C1 segment of cervical spinal cord (tissue), 14 donors: ENCODE data around the gene OTOS.

ENCODE experiments used
- DNase-seq, 14 donors: peaks; one replicate each; lab custom pipeline; 2025; lab: John Stamatoyannopoulos, UW

OTOS gene

GRCh38 chr2:240136671-240137292 lies 3.7 kb downstream of the OTOS start:
- DNase-seq = no peak

- DNase-seq = peak in 13 of 14 donors; percentile 41 to 86 (median 69)
Observed at GRCh38 chr2:240136013-240136670, 4.3 kb downstream of the OTOS start, which contains the start of gene COPS9. Gene COPS9 (minus strand): TSS chr2:240136305. CDS start chr2:240136284, 21 bp downstream.

GRCh38 chr2:240135706-240136012 lies 4.8 kb downstream of the OTOS start:
- DNase-seq = no peak

GRCh38 chr2:240134956-240135520 lies 5.4 kb downstream of the OTOS start:
- no peak for DNase-seq

- DNase-seq = no peak
Observed at GRCh38 chr2:240134466-240134865, 6.0 kb downstream of the OTOS start.

GRCh38 chr2:240133401-240133800 lies 7.1 kb downstream of the OTOS start:
- DNase-seq = no peak

GRCh38 chr2:240132651-240132980 lies 7.8 kb downstream of the OTOS start:
- peak in 3 of 14 donors; percentile 22 to 62 (median 27) for DNase-seq

- peak in 1 of 14 donors; percentile 58 for DNase-seq
Observed at GRCh38 chr2:240131941-240132650, 8.4 kb downstream of the OTOS start.

- no peak for DNase-seq
Observed at GRCh38 chr2:240131296-240131695, 9.2 kb downstream of the OTOS start.

- DNase-seq = no peak
Observed at GRCh38 chr2:240130393-240131195, 9.9 kb downstream of the OTOS start.

- no peak for DNase-seq
Observed at GRCh38 chr2:240129731-240130392, 10.6 kb downstream of the OTOS start.

- no peak for DNase-seq
Observed at GRCh38 chr2:240129311-240129710, 11.1 kb downstream of the OTOS start.

- DNase-seq = no peak
Observed at GRCh38 chr2:240128608-240129145, 11.8 kb downstream of the OTOS start.

- DNase-seq = no peak
Observed at GRCh38 chr2:240127911-240128607, 12.4 kb downstream of the OTOS start.

- DNase-seq = no peak
Observed at GRCh38 chr2:240127191-240127750, 13.2 kb downstream of the OTOS start.

GRCh38 chr2:240126731-240127130 lies 13.7 kb downstream of the OTOS start:
- DNase-seq = no peak

- no peak for DNase-seq
Observed at GRCh38 chr2:240125742-240126141, 14.7 kb downstream of the OTOS start.

GRCh38 chr2:240124651-240125030 lies 15.8 kb downstream of the OTOS start:
- DNase-seq = no peak

- DNase-seq = no peak
Observed at GRCh38 chr2:240123821-240124650, 16.4 kb downstream of the OTOS start.
